LNCaP clone FGC (cell line): ENCODE results near the gene SLA2.
"Not testable (repeated sequence)": the region's sequence is repeated elsewhere in the genome, so short reads cannot be mapped to it uniquely, and the experiment has no call there.

Experiments
- DNase-seq: peaks from one replicate; pipeline ENCODE4 v3.0.0-alpha.2; 2011; ENCODE audit warnings: low read depth
- H3K4me3 ChIP-seq: 2 replicates; pipeline ENCODE4 v1.5.1; 2011; ENCODE audit warnings: mild to moderate bottlenecking, low read depth, low read length, control low read depth
- CTCF ChIP-seq: IDR thresholded peaks from 2 replicates; pipeline ENCODE4 v1.5.1; 2012; ENCODE audit warnings: mild to moderate bottlenecking; ENCODE audit not compliant: control insufficient read depth, insufficient read depth; ENCODE audit errors: extremely low read depth

SLA2 gene

GRCh38 chr20:36646678-36647077 is 682 bp upstream of the SLA2 start:
- no peak for DNase-seq
- H3K4me3 ChIP-seq = no peak overlapping the region

GRCh38 chr20:36645353-36645752 is 643 bp downstream of the SLA2 start:
- TF ChIP-seq CTCF = no peak
- no peak for DNase-seq
- H3K4me3 ChIP-seq = no peak overlapping the region

More at GRCh38 chr20:36646678-36647077, 682 bp upstream of the SLA2 start:
- no peak for TF ChIP-seq CTCF

- no peak for DNase-seq
- TF ChIP-seq CTCF = no peak
- H3K4me3 ChIP-seq = no peak overlapping the region
Observed at GRCh38 chr20:36644706-36645095, 1.3 kb downstream of the SLA2 start.

- DNase-seq = no peak
- no peak overlapping the region for H3K4me3 ChIP-seq
- TF ChIP-seq CTCF = no peak
Observed at GRCh38 chr20:36644032-36644705, 1.8 kb downstream of the SLA2 start.

- no peak overlapping the region for H3K4me3 ChIP-seq
- TF ChIP-seq CTCF = no peak
- DNase-seq = no peak
Observed at GRCh38 chr20:36642136-36642535, 3.9 kb downstream of the SLA2 start.

GRCh38 chr20:36641506-36641843 is 4.5 kb downstream of the SLA2 start:
- no peak for DNase-seq
- H3K4me3 ChIP-seq = no peak overlapping the region
- TF ChIP-seq CTCF = no peak

- DNase-seq = not testable (repeated sequence)
Observed at GRCh38 chr20:36638876-36639400, 7.1 kb downstream of the SLA2 start.

GRCh38 chr20:36634342-36634741 is 11.7 kb downstream of the SLA2 start:
- no peak for TF ChIP-seq CTCF
- no peak overlapping the region for H3K4me3 ChIP-seq
- no peak for DNase-seq

More at GRCh38 chr20:36638876-36639400, 7.1 kb downstream of the SLA2 start:
- H3K4me3 ChIP-seq = not testable (repeated sequence)
